ENCODE data around the gene GTPBP10.

The GTPBP10 gene

GRCh38 chr7:90351987-90352386 is 5.5 kb downstream of the GTPBP10 start:
- H3K4me3 ChIP-seq (replicated peaks; ENCODE audit: low read depth, low read length): no peak overlapping the region
- no peak for TF ChIP-seq CTCF (IDR thresholded peaks at IDR 0.05; ENCODE audit: low read length, missing control alignments)
- DNase-seq (ENCODE audit: low read depth): no peak

DNA sequence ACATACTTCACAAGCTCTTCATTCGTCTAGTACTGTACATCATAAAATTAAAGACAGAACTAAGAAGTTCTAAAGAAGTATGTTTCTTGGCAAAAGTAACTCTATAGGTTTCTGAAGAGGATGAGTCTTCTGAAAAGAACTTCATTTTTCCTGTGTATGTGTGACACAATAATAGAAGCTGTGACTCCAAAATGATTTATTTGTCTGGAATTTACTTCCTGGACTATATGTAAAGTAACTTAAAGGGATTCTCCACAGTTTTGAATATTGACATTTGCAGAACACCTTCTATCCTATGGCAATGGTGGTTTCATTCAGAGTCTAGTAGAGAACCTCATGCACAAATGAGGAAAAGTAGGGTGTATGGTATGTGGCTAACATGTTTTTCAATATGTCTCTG is 36.9 kb downstream of the GTPBP10 start:
- DNase-seq (ENCODE audit: low read depth): peak; percentile 54
- TF ChIP-seq CTCF (IDR thresholded peaks at IDR 0.05; ENCODE audit: low read length, missing control alignments): no peak
- H3K4me3 ChIP-seq (replicated peaks; ENCODE audit: low read depth, low read length): no peak overlapping the region

- DNase-seq (ENCODE audit: low read depth): peak; percentile 58
- no peak overlapping the region for H3K4me3 ChIP-seq (replicated peaks; ENCODE audit: low read depth, low read length)
- no peak for TF ChIP-seq CTCF (IDR thresholded peaks at IDR 0.05; ENCODE audit: low read length, missing control alignments)
Observed at GRCh38 chr7:90383861-90384260, 37.3 kb downstream of the GTPBP10 start.

GRCh38 chr7:90384433-90384832 is 37.9 kb downstream of the GTPBP10 start:
- no peak for DNase-seq (ENCODE audit: low read depth)
- no peak overlapping the region for H3K4me3 ChIP-seq (replicated peaks; ENCODE audit: low read depth, low read length)
- no peak for TF ChIP-seq CTCF (IDR thresholded peaks at IDR 0.05; ENCODE audit: low read length, missing control alignments)

GRCh38 chr7:90387470-90388240 is 41.1 kb downstream of the GTPBP10 start:
- peak; percentile 44 for DNase-seq (ENCODE audit: low read depth)
- H3K4me3 ChIP-seq (replicated peaks; ENCODE audit: low read depth, low read length): no peak overlapping the region
- no peak for TF ChIP-seq CTCF (IDR thresholded peaks at IDR 0.05; ENCODE audit: low read length, missing control alignments)

DNA sequence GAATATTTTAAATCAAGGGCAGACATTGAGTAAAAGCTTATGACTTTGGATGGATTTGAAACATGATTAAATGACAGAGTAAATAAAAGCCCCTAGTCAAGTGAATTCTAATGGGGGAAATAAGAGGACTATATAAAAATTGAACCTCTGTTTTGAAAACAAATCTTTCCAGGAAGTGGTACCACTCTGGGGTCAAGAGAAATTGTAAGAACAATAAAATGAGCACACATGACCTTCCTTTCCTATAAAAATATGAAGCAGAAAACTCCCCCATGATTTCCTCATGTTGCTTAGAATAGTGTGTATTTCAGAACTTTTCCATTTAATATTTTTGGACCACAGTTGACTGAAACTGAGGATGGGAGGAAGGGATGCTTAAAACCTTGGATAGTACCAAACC is 44.4 kb downstream of the GTPBP10 start:
- DNase-seq (ENCODE audit: low read depth): no peak
- H3K4me3 ChIP-seq (replicated peaks; ENCODE audit: low read depth, low read length): no peak overlapping the region
- TF ChIP-seq CTCF (IDR thresholded peaks at IDR 0.05; ENCODE audit: low read length, missing control alignments): no peak

GRCh38 chr7:90391488-90391887 is 45.0 kb downstream of the GTPBP10 start:
- no peak overlapping the region for H3K4me3 ChIP-seq (replicated peaks; ENCODE audit: low read depth, low read length)
- peak; percentile 28 for DNase-seq (ENCODE audit: low read depth)
- no peak for TF ChIP-seq CTCF (IDR thresholded peaks at IDR 0.05; ENCODE audit: low read length, missing control alignments)

All from fibroblast of pulmonary artery (primary cell).